K562 (cell line): ENCODE data around the gene RNGTT. TPM values are rescaled to one million over a fixed set of nuclear protein-coding genes. Genes with fewer than 3 reads are reported as not detected.

Experiments
- ATAC-seq: fragments of 200-7000 bp; cut with Tn5 transposase; 3 replicates; pipeline ENCODE4 v1.9.1; 2020; ENCODE audit warnings: moderate library complexity
- BruUV-seq: library from RNA; stranded (reverse); fragments of 400-500 nt; replicated peaks from 2 replicates; lab custom pipeline; 2021; lab: Mats Ljungman, UMichigan
- CTCF ChIA-PET: fragments of 300-600 bp; formaldehyde crosslinking; extraction: SDS; loops from one replicate; lab custom pipeline; 2021; ENCODE audit warnings: low intra/inter-chr PET ratio; lab: Yijun Ruan, JAX
- POLR2A ChIA-PET: fragments of 300-600, 350-650 bp; sonication (Branson Sonifier 250); formaldehyde crosslinking; extraction: SDS; loops from one replicate; lab custom pipeline; 2021; ENCODE audit warnings: antibody characterized with exemption, inconsistent platforms; lab: Yijun Ruan, JAX
- DNase-seq, 4 experiments: peaks; one replicate each; pipeline versions ENCODE4 v3.0.0 to v3.0.0-alpha.2; 2011 to 2018; ENCODE audit warnings: low spot score in 3 of 4, mixed read lengths in 3 of 4; ENCODE audit errors: extremely low read depth in 1 of 4
- FAIRE-seq: peaks from 2 replicates; lab custom pipeline; 2011; peaks lifted over from hg19 to GRCh38; lab: Jason Lieb, UNC
- H2AFZ ChIP-seq: 2 replicates; pipeline ENCODE4 v1.6.0; 2011; ENCODE audit warnings: low read depth, low read length, control low read depth, inconsistent platforms
- H3K27ac ChIP-seq: fragments of 200-600 bp; 3 replicates; pipeline ENCODE4 v1.8.0; 2011; ENCODE audit warnings: low read depth, mild to moderate bottlenecking, control low read depth, inconsistent platforms, low read length, moderate library complexity, mixed read lengths; ENCODE audit errors: extremely low read depth
- H3K27me3 ChIP-seq, 2 experiments: fragments of 300-600 bp in 1 of 2; 2 replicates in 1 of 2; 3 replicates in 1 of 2; pipeline versions ENCODE4 v1.6.0 to v1.8.0; 2011; ENCODE audit warnings: inconsistent platforms in 2 of 2, low read length in 2 of 2, mild to moderate bottlenecking in 1 of 2, mixed read lengths in 1 of 2, moderate library complexity in 1 of 2; ENCODE audit not compliant: control insufficient read depth in 2 of 2, insufficient read depth in 2 of 2
- H3K36me3 ChIP-seq: fragments of 300-600 bp; 3 replicates; pipeline ENCODE4 v1.8.0; 2011; ENCODE audit warnings: mild to moderate bottlenecking, low read length, inconsistent platforms; ENCODE audit not compliant: control insufficient read depth, insufficient read depth
- H3K4me1 ChIP-seq, 2 experiments: fragments of 200-600 bp in 1 of 2; replicated peaks in 1 of 2; 2 replicates in 1 of 2; 3 replicates in 1 of 2; pipeline versions ENCODE4 v1.5.1 to v1.8.0; 2011; ENCODE audit warnings: inconsistent platforms in 2 of 2, low read length in 2 of 2, mild to moderate bottlenecking in 1 of 2, mixed read lengths in 1 of 2, moderate library complexity in 1 of 2; ENCODE audit not compliant: control insufficient read depth in 2 of 2, insufficient read depth in 2 of 2
- H3K4me2 ChIP-seq: 2 replicates; pipeline ENCODE4 v1.6.1; 2011; ENCODE audit warnings: low read length, control low read depth, inconsistent platforms, mixed read lengths; ENCODE audit not compliant: insufficient read depth
- H3K4me3 ChIP-seq: fragments of 200-600 bp; sonication (generic), shearing (Covaris generic); 2 replicates; pipeline ENCODE4 v1.5.1; 2016; ENCODE audit warnings: control low read depth, inconsistent platforms
- H3K79me2 ChIP-seq: fragments of 200-600 bp; 3 replicates; pipeline ENCODE4 v1.8.0; 2011; ENCODE audit warnings: low read length, inconsistent platforms; ENCODE audit not compliant: control insufficient read depth, insufficient read depth
- H3K9ac ChIP-seq, 2 experiments: 2 replicates each; pipeline versions ENCODE4 v1.6.0 to v1.6.1; 2011; ENCODE audit warnings: low read depth in 2 of 2, low read length in 2 of 2, control low read depth in 1 of 2, inconsistent platforms in 1 of 2, mild to moderate bottlenecking in 1 of 2, mixed read lengths in 1 of 2; ENCODE audit not compliant: insufficient read depth in 1 of 2
- H3K9me1 ChIP-seq: one replicate; pipeline ENCODE4 v1.6.0; 2011; ENCODE audit warnings: inconsistent platforms, mild to moderate bottlenecking, low read length, moderate library complexity; ENCODE audit not compliant: control insufficient read depth, insufficient read depth
- H3K9me3 ChIP-seq: replicated peaks from 2 replicates; pipeline ENCODE4 v1.5.1; 2011; ENCODE audit warnings: low read depth, low read length, inconsistent platforms; ENCODE audit not compliant: control insufficient read depth, insufficient read depth
- H4K20me1 ChIP-seq: replicated peaks from 2 replicates; pipeline ENCODE4 v1.6.1; 2011; ENCODE audit warnings: low read length, inconsistent platforms, mixed read lengths; ENCODE audit not compliant: control insufficient read depth, insufficient read depth
- BMI1 ChIP-seq: fragments of 150-350 bp; IDR thresholded peaks from 2 replicates; pipeline ENCODE4 v1.6.1; 2014; ENCODE audit warnings: low read length
- DACH1 ChIP-seq: fragments of 450-650 bp; IDR thresholded peaks from 2 replicates; pipeline ENCODE4 v1.6.1; 2018; ENCODE audit not compliant: partially characterized antibody
- HEY1 ChIP-seq: fragments of 250-450 bp; sonication (Bioruptor Pico); IDR thresholded peaks from 2 replicates; pipeline ENCODE4 v1.5.0; 2020; ENCODE audit warnings: mild to moderate bottlenecking, moderate library complexity, borderline replicate concordance
- LEF1 ChIP-seq: fragments of 450-650 bp; IDR thresholded peaks from 2 replicates; pipeline ENCODE4 v1.6.1; 2016; ENCODE audit warnings: mild to moderate bottlenecking
- MED1 ChIP-seq: sonication (generic); formaldehyde crosslinking; IDR thresholded peaks from 2 replicates; pipeline ENCODE4 v1.8.1; 2023; ENCODE audit warnings: missing genetic modification reagents, borderline replicate concordance
- NRF1 ChIP-seq, 2 experiments: fragments of 450-650 bp; IDR thresholded peaks in 1 of 2; conservative IDR thresholded peaks in 1 of 2; 2 replicates each; pipeline ENCODE4 v1.6.1; 2014; ENCODE audit warnings: mild to moderate bottlenecking in 2 of 2
- PHB ChIP-seq: fragments of 250-450 bp; sonication (Bioruptor Pico); IDR thresholded peaks from 2 replicates; pipeline ENCODE4 v1.5.0; 2021
- SNRNP70 ChIP-seq: fragments of 200-400 bp; formaldehyde crosslinking; optimal IDR thresholded peaks from 2 replicates; pipeline ENCODE3; 2017; ENCODE audit warnings: low read depth, low read length
- TOE1 ChIP-seq, 2 experiments: fragments of 450-650 bp in 1 of 2; sonication (generic) in 1 of 2; formaldehyde crosslinking in 1 of 2; IDR thresholded peaks; 2 replicates each; pipeline versions ENCODE4 v1.7.1 to v1.8.0; 2016 to 2022; ENCODE audit warnings: borderline replicate concordance in 2 of 2, mild to moderate bottlenecking in 2 of 2, antibody characterized with exemption in 1 of 2, inconsistent platforms in 1 of 2, low read depth in 1 of 2, missing genetic modification reagents in 1 of 2, moderate library complexity in 1 of 2
- XRCC3 ChIP-seq: fragments of 450-650 bp; IDR thresholded peaks from 2 replicates; pipeline ENCODE4 v1.6.1; 2017; ENCODE audit warnings: mild to moderate bottlenecking, moderate library complexity
- ZNF12 ChIP-seq: sonication (generic); formaldehyde crosslinking; IDR thresholded peaks from 2 replicates; pipeline ENCODE4 v1.4.0; 2020; ENCODE audit warnings: mild to moderate bottlenecking, missing genetic modification reagents
- ZNF224 ChIP-seq: sonication (generic); formaldehyde crosslinking; IDR thresholded peaks from 2 replicates; pipeline ENCODE4 v1.8.0; 2022; ENCODE audit warnings: mild to moderate bottlenecking, missing genetic modification reagents
- WGBS: fragments of 100-300 bp; shearing (Covaris generic); methylation state at CpG from one replicate; pipeline ENCODE4 v1.1.6; 2016; ENCODE audit warnings: low coverage, mixed read lengths; ENCODE audit not compliant: insufficient coverage; ENCODE audit errors: missing lambda C conversion rate; 5-methylcytosine and 5-hydroxymethylcytosine counted together
- in situ Hi-C: fragments of 300-500 bp; cut with MboI; formaldehyde crosslinking; loops from 4 replicates; pipeline ENCODE4 v1.15.0; 2018; ENCODE audit warnings: inconsistent platforms, mixed read lengths
- intact Hi-C: fragments of 100-400 bp; cut with micrococcal nuclease; formaldehyde crosslinking; loops from 2 replicates; pipeline ENCODE4 v1.14.2; 2022
- polyA plus RNA-seq, 8 experiments: library from polyadenylated mRNA; depleted of rRNA in 4 of 8; stranded (reverse) in 5 of 8; unstranded in 3 of 8; fragments of >200 nt; fragmentation: Nextera tagmentation in 2 of 8; fragmentation: Illumina TruSeq in 1 of 8; extraction: Ambion mirVana in 2 of 8; extraction: Trizol in 1 of 8; gene quantifications; 2 replicates each; pipeline versions ENCODE4 v1.2.1 to v1.2.3, GENCODE V29; 2011 to 2014; ENCODE audit warnings: inconsistent platforms in 1 of 8, missing spikeins in 1 of 8
- total RNA-seq, 7 experiments: library from RNA; depleted of rRNA in 6 of 7; stranded (reverse); fragments of >200 nt in 6 of 7; fragmentation: Illumina TruSeq in 2 of 7; extraction: Trizol in 2 of 7; gene quantifications; 2 replicates each; pipeline versions ENCODE4 v1.2.1 to v1.2.3, GENCODE V29; 2011 to 2021; ENCODE audit warnings: low replicate concordance in 1 of 7
- TF ChIP-seq, protein P1 (sequence below): fragments of 450-650 bp; formaldehyde crosslinking; IDR thresholded peaks from 2 replicates; pipeline ENCODE4 v1.4.0; 2020; ENCODE audit warnings: mild to moderate bottlenecking, moderate library complexity
- TF ChIP-seq, protein P2 (sequence below): sonication (generic); formaldehyde crosslinking; IDR thresholded peaks from 2 replicates; pipeline ENCODE4 v1.8.0; 2022; ENCODE audit warnings: missing genetic modification reagents, mild to moderate bottlenecking, moderate library complexity, borderline replicate concordance
- TF ChIP-seq, protein P3 (sequence below): conservative IDR thresholded peaks from 2 replicates; pipeline ENCODE4 v1.6.1; 2011; ENCODE audit warnings: low read depth, mild to moderate bottlenecking, low read length; ENCODE audit not compliant: control insufficient read depth

The RNGTT gene
- total and polyA plus RNA-seq, 9 of the 15 experiments (the other 6 are each of a cell fraction or from before 2014, with no cell fraction given): 6.1 to 31.7 (median 19.5) TPM

DNA sequence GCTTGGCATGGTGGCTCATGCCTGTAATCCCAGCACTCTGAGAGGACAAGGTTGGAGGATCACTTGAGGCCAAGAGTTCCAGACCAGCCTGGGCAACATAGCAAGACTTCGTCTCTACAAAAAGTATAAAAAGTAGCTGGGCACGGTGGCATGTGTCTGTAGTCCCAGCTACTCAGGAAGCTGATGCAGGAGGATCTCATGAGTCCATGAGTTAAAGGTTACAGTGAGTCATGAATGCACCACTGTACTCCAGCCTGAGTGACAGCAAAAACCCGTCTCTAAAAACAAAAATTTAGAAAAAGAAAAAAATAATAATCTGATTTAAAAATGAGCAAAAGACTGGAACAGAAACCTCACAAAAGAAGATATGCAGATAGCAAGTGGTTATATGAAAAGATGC lies 279.7 kb downstream of the RNGTT start:
- DNase-seq: no peak
- Histone ChIP-seq H3K79me2 (no peaks in the 10 kb centered on the region), H4K20me1 (no peaks in the 10 kb centered on the region), H3K9ac (no peak overlapping the region), H3K27me3 (no peaks in the 10 kb centered on the region), H3K4me3 (no peak overlapping the region), H3K27ac (no peak overlapping the region), H3K9me1 (no peaks in the 10 kb centered on the region), H3K36me3 (no peaks in the 10 kb centered on the region), H3K9me3 (no peaks in the 10 kb centered on the region), H2AFZ (no peak overlapping the region), H3K4me2 (no peak overlapping the region), H3K4me1 (no peaks in the 10 kb centered on the region)
- no peak for ATAC-seq
- no TSS peak for BruUV-seq
- 65% methylated on average over 3 of the region's 3 CpGs for WGBS
- ChIA-PET CTCF (no interaction called here), POLR2A (no interaction called here)
- intact Hi-C loops (no loop called here), in situ Hi-C loops (no loop called here)
- no peak for FAIRE-seq
- TF ChIP-seq ZNF224 (CRISPR knock-in tag) (no peak), XRCC3 (no peak), SNRNP70 (no peak), LEF1 (no peak), DACH1 (no peak), PHB (CRISPR knock-in tag) (no peak), BMI1 (no peak), MED1 (CRISPR knock-in tag) (no peak), ZNF12 (CRISPR knock-in tag) (no peak), NRF1 (conservative IDR thresholded peaks at IDR 0.05 in 1 of 2, IDR thresholded peaks at IDR 0.05 in 1 of 2) (no peak), HEY1 (CRISPR knock-in tag) (no peak), TOE1 (IDR thresholded peaks at IDR 0.05; ENCODE audit: borderline replicate concordance) (no peak), TOE1 (CRISPR knock-in tag; IDR thresholded peaks at IDR 0.05; ENCODE audit: borderline replicate concordance, low read depth) (no peak)
- TF ChIP-seq, protein P1, sequence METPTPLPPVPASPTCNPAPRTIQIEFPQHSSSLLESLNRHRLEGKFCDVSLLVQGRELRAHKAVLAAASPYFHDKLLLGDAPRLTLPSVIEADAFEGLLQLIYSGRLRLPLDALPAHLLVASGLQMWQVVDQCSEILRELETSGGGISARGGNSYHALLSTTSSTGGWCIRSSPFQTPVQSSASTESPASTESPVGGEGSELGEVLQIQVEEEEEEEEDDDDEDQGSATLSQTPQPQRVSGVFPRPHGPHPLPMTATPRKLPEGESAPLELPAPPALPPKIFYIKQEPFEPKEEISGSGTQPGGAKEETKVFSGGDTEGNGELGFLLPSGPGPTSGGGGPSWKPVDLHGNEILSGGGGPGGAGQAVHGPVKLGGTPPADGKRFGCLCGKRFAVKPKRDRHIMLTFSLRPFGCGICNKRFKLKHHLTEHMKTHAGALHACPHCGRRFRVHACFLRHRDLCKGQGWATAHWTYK: no peak
- TF ChIP-seq, protein P2, sequence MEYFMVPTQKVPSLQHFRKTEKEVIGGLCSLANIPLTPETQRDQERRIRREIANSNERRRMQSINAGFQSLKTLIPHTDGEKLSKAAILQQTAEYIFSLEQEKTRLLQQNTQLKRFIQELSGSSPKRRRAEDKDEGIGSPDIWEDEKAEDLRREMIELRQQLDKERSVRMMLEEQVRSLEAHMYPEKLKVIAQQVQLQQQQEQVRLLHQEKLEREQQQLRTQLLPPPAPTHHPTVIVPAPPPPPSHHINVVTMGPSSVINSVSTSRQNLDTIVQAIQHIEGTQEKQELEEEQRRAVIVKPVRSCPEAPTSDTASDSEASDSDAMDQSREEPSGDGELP (CRISPR knock-in tag): no peak
- TF ChIP-seq, protein P3, sequence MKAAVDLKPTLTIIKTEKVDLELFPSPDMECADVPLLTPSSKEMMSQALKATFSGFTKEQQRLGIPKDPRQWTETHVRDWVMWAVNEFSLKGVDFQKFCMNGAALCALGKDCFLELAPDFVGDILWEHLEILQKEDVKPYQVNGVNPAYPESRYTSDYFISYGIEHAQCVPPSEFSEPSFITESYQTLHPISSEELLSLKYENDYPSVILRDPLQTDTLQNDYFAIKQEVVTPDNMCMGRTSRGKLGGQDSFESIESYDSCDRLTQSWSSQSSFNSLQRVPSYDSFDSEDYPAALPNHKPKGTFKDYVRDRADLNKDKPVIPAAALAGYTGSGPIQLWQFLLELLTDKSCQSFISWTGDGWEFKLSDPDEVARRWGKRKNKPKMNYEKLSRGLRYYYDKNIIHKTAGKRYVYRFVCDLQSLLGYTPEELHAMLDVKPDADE: no peak
